Measurements from ENCODE around the gene JUN. TPM values are rescaled to one million over a fixed set of nuclear protein-coding genes. Genes with fewer than 3 reads are reported as not detected.
A peak's percentile ranks its signal among the peaks of the same experiment; 100 is the strongest.

The JUN gene
- total and polyA plus RNA-seq, 3 donors from 2014 or later: 40.9 to 67.8 (median 60.6) TPM

- no peaks in the 10 kb centered on the region for H3K9me3 ChIP-seq
- no peak for TF ChIP-seq POLR2A (IDR thresholded peaks at IDR 0.05)
- TF ChIP-seq, protein P1, sequence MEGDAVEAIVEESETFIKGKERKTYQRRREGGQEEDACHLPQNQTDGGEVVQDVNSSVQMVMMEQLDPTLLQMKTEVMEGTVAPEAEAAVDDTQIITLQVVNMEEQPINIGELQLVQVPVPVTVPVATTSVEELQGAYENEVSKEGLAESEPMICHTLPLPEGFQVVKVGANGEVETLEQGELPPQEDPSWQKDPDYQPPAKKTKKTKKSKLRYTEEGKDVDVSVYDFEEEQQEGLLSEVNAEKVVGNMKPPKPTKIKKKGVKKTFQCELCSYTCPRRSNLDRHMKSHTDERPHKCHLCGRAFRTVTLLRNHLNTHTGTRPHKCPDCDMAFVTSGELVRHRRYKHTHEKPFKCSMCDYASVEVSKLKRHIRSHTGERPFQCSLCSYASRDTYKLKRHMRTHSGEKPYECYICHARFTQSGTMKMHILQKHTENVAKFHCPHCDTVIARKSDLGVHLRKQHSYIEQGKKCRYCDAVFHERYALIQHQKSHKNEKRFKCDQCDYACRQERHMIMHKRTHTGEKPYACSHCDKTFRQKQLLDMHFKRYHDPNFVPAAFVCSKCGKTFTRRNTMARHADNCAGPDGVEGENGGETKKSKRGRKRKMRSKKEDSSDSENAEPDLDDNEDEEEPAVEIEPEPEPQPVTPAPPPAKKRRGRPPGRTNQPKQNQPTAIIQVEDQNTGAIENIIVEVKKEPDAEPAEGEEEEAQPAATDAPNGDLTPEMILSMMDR (IDR thresholded peaks at IDR 0.05): no peak
- H3K4me1 ChIP-seq: peaks cover 20% of the 10 kb centered on the region
- WGBS, 2 donors: 55 to 75% methylated on average over 34 to 42 of the region's 45 CpGs
- H3K36me3 ChIP-seq (ENCODE audit: low read depth, missing control alignments): no peaks in the 10 kb centered on the region
- H3K4me3 ChIP-seq: peak overlapping the region; percentile 57 to 70
- DNase-seq: peak; percentile 27
- H3K27me3 ChIP-seq: no peaks in the 10 kb centered on the region
- intact Hi-C loops (cut with DNase I; ENCODE audit: low total_unique reads): no loop called here
- H3K27ac ChIP-seq: peak overlapping the region; percentile 40 to 85
These were observed 30.6 kb upstream of the JUN start for GRCh38 chr1:58814251-58815068.

- Histone ChIP-seq H3K27me3 (no peaks in the 10 kb centered on the region), H3K9me3 (no peaks in the 10 kb centered on the region), H3K4me1 (peaks cover 24% of the 10 kb centered on the region), H3K27ac (no peak overlapping the region), H3K4me3 (peak overlapping the region in 1 of 2 donors; percentile 70), H3K36me3 (ENCODE audit: low read depth, missing control alignments) (no peaks in the 10 kb centered on the region)
- intact Hi-C loops (cut with DNase I; ENCODE audit: low total_unique reads): no loop called here
- WGBS, 2 donors: 47 to 62% methylated on average over 2 to 7 of the region's 7 CpGs
- no peak for DNase-seq
- TF ChIP-seq, protein P1 (IDR thresholded peaks at IDR 0.05): no peak
- TF ChIP-seq POLR2A (IDR thresholded peaks at IDR 0.05): no peak
These were observed 30.0 kb upstream of the JUN start for GRCh38 chr1:58813801-58814200.

DNA sequence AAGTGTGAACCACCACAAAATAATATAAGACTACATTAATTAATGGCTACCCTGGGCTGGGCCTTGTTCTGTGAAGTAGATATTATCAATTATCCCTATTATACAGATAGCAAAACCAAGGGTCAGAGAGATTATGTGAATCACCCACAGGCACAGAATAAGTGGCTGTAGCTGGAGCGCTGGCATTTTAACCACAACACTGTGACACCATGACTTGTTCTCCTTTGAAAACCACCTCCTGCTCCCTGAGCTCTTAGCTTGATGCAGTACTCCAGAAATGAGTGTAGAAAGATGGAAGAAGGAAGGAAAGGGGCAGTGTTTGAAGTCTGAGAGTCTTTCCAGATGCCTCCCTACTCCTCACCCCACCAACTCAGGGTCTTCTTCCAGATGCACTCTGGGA, 29.5 kb upstream of the JUN start:
- H3K4me1 ChIP-seq: peaks cover 24% of the 10 kb centered on the region
- H3K27me3 ChIP-seq: no peaks in the 10 kb centered on the region
- 82 to 97% methylated on average over 1 of the region's 1 CpG for WGBS, 2 donors
- no peak for TF ChIP-seq POLR2A (IDR thresholded peaks at IDR 0.05)
- TF ChIP-seq, protein P1 (IDR thresholded peaks at IDR 0.05): no peak
- no peaks in the 10 kb centered on the region for H3K9me3 ChIP-seq
- DNase-seq: no peak
- no peak overlapping the region for H3K4me3 ChIP-seq
- H3K27ac ChIP-seq: no peak overlapping the region
- intact Hi-C loops (cut with DNase I; ENCODE audit: low total_unique reads): no loop called here
- H3K36me3 ChIP-seq (ENCODE audit: low read depth, missing control alignments): no peaks in the 10 kb centered on the region

DNA sequence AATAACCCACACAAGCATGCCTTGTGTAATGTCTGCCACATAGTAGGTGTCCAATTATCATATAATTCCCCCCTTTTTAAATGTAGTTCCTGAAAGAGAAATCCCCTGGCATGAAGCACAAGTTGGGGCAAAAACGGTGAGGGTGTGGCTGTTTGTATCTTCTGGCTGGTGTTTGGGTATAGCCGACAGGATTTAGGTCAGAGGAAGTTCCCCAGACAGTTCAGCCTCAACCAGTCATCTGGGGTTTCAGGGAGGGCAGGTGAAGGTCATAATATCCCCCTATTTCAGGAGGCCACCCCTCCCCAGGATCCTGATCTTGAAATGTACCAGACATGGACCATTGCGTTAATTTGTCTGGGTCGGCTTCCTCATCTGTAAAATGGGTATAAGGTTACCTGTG, 29.1 kb upstream of the JUN start:
- Histone ChIP-seq H3K9me3 (no peaks in the 10 kb centered on the region), H3K27me3 (no peaks in the 10 kb centered on the region), H3K27ac (no peak overlapping the region), H3K36me3 (ENCODE audit: low read depth, missing control alignments) (no peaks in the 10 kb centered on the region), H3K4me3 (no peak overlapping the region), H3K4me1 (peaks cover 24% of the 10 kb centered on the region)
- no peak for DNase-seq
- WGBS, 2 donors: 63 to 68% methylated on average over 4 of the region's 4 CpGs
- intact Hi-C loops (cut with DNase I; ENCODE audit: low total_unique reads): no loop called here
- TF ChIP-seq POLR2A (IDR thresholded peaks at IDR 0.05): no peak
- TF ChIP-seq, protein P1 (IDR thresholded peaks at IDR 0.05): no peak

DNA sequence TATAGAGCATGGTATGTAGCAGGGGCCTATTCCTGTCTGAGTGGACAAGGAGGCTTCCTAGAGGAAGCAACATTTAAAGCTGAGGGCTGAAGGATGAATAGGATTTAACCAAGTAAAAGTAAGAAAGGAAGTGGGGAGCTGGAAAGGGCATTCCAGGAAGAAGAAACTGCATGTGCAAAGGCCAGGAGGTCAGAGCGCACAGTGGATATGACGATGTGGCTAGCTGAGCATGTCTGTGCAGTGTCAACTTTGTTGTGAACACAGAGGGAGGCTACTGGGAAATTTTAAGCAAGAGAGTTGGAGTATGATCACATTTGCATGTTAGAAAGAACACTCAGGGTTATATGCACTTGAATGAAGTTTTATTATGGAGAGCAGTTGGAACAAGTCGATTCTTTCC, 28.6 kb upstream of the JUN start:
- no peaks in the 10 kb centered on the region for H3K9me3 ChIP-seq
- intact Hi-C loops (cut with DNase I; ENCODE audit: low total_unique reads): no loop called here
- no peaks in the 10 kb centered on the region for H3K27me3 ChIP-seq
- no peak for DNase-seq
- no peak overlapping the region for H3K4me3 ChIP-seq
- no peak for TF ChIP-seq POLR2A (IDR thresholded peaks at IDR 0.05)
- TF ChIP-seq, protein P1 (IDR thresholded peaks at IDR 0.05): no peak
- 54 to 70% methylated on average over 3 of the region's 3 CpGs for WGBS, 2 donors
- peaks cover 24% of the 10 kb centered on the region for H3K4me1 ChIP-seq
- no peak overlapping the region for H3K27ac ChIP-seq
- no peaks in the 10 kb centered on the region for H3K36me3 ChIP-seq (ENCODE audit: low read depth, missing control alignments)
